ENCODE data around the gene EDAR.

- TF ChIP-seq, protein P1, sequence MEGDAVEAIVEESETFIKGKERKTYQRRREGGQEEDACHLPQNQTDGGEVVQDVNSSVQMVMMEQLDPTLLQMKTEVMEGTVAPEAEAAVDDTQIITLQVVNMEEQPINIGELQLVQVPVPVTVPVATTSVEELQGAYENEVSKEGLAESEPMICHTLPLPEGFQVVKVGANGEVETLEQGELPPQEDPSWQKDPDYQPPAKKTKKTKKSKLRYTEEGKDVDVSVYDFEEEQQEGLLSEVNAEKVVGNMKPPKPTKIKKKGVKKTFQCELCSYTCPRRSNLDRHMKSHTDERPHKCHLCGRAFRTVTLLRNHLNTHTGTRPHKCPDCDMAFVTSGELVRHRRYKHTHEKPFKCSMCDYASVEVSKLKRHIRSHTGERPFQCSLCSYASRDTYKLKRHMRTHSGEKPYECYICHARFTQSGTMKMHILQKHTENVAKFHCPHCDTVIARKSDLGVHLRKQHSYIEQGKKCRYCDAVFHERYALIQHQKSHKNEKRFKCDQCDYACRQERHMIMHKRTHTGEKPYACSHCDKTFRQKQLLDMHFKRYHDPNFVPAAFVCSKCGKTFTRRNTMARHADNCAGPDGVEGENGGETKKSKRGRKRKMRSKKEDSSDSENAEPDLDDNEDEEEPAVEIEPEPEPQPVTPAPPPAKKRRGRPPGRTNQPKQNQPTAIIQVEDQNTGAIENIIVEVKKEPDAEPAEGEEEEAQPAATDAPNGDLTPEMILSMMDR (IDR thresholded peaks at IDR 0.05; ENCODE audit: low read length): no peak
- no peak for TF ChIP-seq EZH2 (IDR thresholded peaks at IDR 0.05; ENCODE audit: borderline replicate concordance, low read length)
Observed at GRCh38 chr2:109017017-109017416, 28.0 kb upstream of the EDAR start.
